ENCODE results near the gene EDDM3A. TPM values are rescaled to one million over a fixed set of nuclear protein-coding genes. Genes with fewer than 3 reads are reported as not detected.

Gene EDDM3A
- polyA plus RNA-seq, 1 donor (not counting 4 experiments of a cell fraction or from before 2014, with no cell fraction given), result not detected

DNA sequence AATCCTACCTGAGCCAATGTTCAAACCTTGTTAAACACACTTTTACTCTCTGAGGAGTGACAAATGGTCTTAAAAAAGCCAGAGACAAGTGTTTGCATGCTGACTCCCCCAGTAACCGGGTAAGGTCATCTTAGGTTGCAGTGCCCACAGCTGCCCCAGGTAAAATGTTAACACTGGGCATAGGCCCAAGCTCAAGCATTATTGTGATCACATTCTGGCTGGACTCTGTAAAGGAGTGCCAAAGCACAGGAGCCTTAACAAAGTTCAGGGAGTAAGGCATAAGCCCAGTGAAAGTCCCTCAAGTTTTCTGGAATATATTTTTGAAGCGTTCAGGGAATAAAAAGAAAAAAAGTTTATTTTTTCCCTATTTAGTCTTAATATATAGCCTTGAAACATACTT lies 8.6 kb downstream of the EDDM3A start:
- Histone ChIP-seq H3K4me2 (ENCODE audit: control insufficient read depth, extremely low read depth, insufficient read depth, low read depth, low read length) (no peak overlapping the region), H3K9me1 (ENCODE audit: control insufficient read depth, extremely low read depth, insufficient read depth, low read length) (no peaks in the 10 kb centered on the region), H2AFZ (ENCODE audit: control insufficient read depth, low read length) (no peak overlapping the region), H3K79me2 (ENCODE audit: control insufficient read depth, insufficient read depth, low read length) (no peaks in the 10 kb centered on the region), H3K36me3 (ENCODE audit: control insufficient read depth in 2 of 2, extremely low read depth in 1 of 2, insufficient read depth in 2 of 2, low read length in 2 of 2) (no peaks in the 10 kb centered on the region), H3K27ac (ENCODE audit: control insufficient read depth, insufficient read depth, low read length) (no peak overlapping the region), H3K4me3 (ENCODE audit: control insufficient read depth in 2 of 3, extremely low read depth in 1 of 3, insufficient read depth in 2 of 3, low read depth in 1 of 3, low read length in 3 of 3) (no peak overlapping the region), H3K9me3 (ENCODE audit: control insufficient read depth, low read depth, low read length) (peaks cover 4% of the 10 kb centered on the region), H3K27me3 (ENCODE audit: control insufficient read depth, extremely low read depth, insufficient read depth, low read length) (no peaks in the 10 kb centered on the region), H3K9ac (ENCODE audit: control insufficient read depth, extremely low read depth, insufficient read depth, low read length) (no peak overlapping the region), H3K4me1 (ENCODE audit: control insufficient read depth, extremely low read depth, insufficient read depth, low read length) (no peaks in the 10 kb centered on the region), H4K20me1 (ENCODE audit: control insufficient read depth, extremely low read depth, insufficient read depth, low read length) (no peaks in the 10 kb centered on the region)
- DNase-seq (ENCODE audit: low read depth, low spot score) (no peak), FAIRE-seq (no peak)
- dilution Hi-C loops (cut with MboI; ENCODE audit: extremely low pct_ligation_motif_present, low sequenced_read_pairs), result no loop called here
- TF ChIP-seq EZH2 (IDR thresholded peaks at IDR 0.05; ENCODE audit: low read length), result no peak
- TF ChIP-seq, protein P1, sequence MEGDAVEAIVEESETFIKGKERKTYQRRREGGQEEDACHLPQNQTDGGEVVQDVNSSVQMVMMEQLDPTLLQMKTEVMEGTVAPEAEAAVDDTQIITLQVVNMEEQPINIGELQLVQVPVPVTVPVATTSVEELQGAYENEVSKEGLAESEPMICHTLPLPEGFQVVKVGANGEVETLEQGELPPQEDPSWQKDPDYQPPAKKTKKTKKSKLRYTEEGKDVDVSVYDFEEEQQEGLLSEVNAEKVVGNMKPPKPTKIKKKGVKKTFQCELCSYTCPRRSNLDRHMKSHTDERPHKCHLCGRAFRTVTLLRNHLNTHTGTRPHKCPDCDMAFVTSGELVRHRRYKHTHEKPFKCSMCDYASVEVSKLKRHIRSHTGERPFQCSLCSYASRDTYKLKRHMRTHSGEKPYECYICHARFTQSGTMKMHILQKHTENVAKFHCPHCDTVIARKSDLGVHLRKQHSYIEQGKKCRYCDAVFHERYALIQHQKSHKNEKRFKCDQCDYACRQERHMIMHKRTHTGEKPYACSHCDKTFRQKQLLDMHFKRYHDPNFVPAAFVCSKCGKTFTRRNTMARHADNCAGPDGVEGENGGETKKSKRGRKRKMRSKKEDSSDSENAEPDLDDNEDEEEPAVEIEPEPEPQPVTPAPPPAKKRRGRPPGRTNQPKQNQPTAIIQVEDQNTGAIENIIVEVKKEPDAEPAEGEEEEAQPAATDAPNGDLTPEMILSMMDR (optimal IDR thresholded peaks at IDR 0.05 in 1 of 3, IDR thresholded peaks at IDR 0.05 in 1 of 3, conservative IDR thresholded peaks at IDR 0.05 in 1 of 3; ENCODE audit: extremely low read depth in 1 of 3, insufficient read depth in 2 of 3, low read length in 3 of 3), result no peak

- no peaks in the 10 kb centered on the region for H3K36me3 ChIP-seq (ENCODE audit: control insufficient read depth in 2 of 2, extremely low read depth in 1 of 2, insufficient read depth in 2 of 2, low read length in 2 of 2)
- DNase-seq (ENCODE audit: low read depth, low spot score) (no peak), FAIRE-seq (no peak)
- no peaks in the 10 kb centered on the region for H4K20me1 ChIP-seq (ENCODE audit: control insufficient read depth, extremely low read depth, insufficient read depth, low read length)
- no peak overlapping the region for H3K9ac ChIP-seq (ENCODE audit: control insufficient read depth, extremely low read depth, insufficient read depth, low read length)
- H3K27me3 ChIP-seq (ENCODE audit: control insufficient read depth, extremely low read depth, insufficient read depth, low read length), result no peaks in the 10 kb centered on the region
- no peaks in the 10 kb centered on the region for H3K9me1 ChIP-seq (ENCODE audit: control insufficient read depth, extremely low read depth, insufficient read depth, low read length)
- TF ChIP-seq, protein P1 (optimal IDR thresholded peaks at IDR 0.05 in 1 of 3, IDR thresholded peaks at IDR 0.05 in 1 of 3, conservative IDR thresholded peaks at IDR 0.05 in 1 of 3; ENCODE audit: extremely low read depth in 1 of 3, insufficient read depth in 2 of 3, low read length in 3 of 3), result no peak
- TF ChIP-seq EZH2 (IDR thresholded peaks at IDR 0.05; ENCODE audit: low read length), result no peak
- H3K4me3 ChIP-seq (ENCODE audit: control insufficient read depth in 2 of 3, extremely low read depth in 1 of 3, insufficient read depth in 2 of 3, low read depth in 1 of 3, low read length in 3 of 3), result no peak overlapping the region
- H3K9me3 ChIP-seq (ENCODE audit: control insufficient read depth, low read depth, low read length), result peaks cover 4% of the 10 kb centered on the region
- dilution Hi-C loops (cut with MboI; ENCODE audit: extremely low pct_ligation_motif_present, low sequenced_read_pairs), result no loop called here
- H2AFZ ChIP-seq (ENCODE audit: control insufficient read depth, low read length), result no peak overlapping the region
- no peaks in the 10 kb centered on the region for H3K4me1 ChIP-seq (ENCODE audit: control insufficient read depth, extremely low read depth, insufficient read depth, low read length)
- H3K79me2 ChIP-seq (ENCODE audit: control insufficient read depth, insufficient read depth, low read length), result no peaks in the 10 kb centered on the region
- no peak overlapping the region for H3K4me2 ChIP-seq (ENCODE audit: control insufficient read depth, extremely low read depth, insufficient read depth, low read depth, low read length)
- no peak overlapping the region for H3K27ac ChIP-seq (ENCODE audit: control insufficient read depth, insufficient read depth, low read length)
Measured at GRCh38 chr14:20755037-20755436, 9.3 kb downstream of the EDDM3A start.

All from keratinocyte (primary cell).